GM18861 (cell line): ENCODE results near the gene SP140.
"Not testable (repeated sequence)": the region's sequence is repeated elsewhere in the genome, so short reads cannot be mapped to it uniquely, and the experiment has no call there.

Experiments used
- ATAC-seq: cut with Tn5 transposase; IDR thresholded peaks from one replicate; pipeline ENCODE4 v1.9.1; 2021; ENCODE audit not compliant: unreplicated experiment

SP140 gene

DNA sequence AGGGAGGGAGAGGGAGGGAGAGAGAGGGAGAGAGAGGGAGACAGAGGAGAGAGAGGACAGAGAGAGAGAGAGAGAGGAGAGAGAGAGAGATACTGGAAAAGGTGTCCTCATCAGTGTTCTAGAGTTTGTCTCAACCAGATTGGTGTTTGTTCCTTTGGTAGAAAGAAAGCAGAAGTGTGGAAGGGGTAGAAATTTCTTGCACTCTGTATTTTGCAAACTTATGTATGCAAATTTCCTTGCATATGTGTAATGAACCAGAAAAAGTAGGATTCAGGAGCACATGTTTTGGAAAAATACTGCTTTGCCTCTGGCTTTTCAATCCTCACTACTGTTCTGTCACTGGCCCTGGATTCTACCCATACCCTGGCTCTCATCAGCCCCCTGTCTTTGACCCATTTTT, 1.1 kb upstream of the SP140 start:
- no peak for ATAC-seq

GRCh38 chr2:230226051-230226551, 565 bp downstream of the SP140 start:
- peak; percentile 73 for ATAC-seq

DNA sequence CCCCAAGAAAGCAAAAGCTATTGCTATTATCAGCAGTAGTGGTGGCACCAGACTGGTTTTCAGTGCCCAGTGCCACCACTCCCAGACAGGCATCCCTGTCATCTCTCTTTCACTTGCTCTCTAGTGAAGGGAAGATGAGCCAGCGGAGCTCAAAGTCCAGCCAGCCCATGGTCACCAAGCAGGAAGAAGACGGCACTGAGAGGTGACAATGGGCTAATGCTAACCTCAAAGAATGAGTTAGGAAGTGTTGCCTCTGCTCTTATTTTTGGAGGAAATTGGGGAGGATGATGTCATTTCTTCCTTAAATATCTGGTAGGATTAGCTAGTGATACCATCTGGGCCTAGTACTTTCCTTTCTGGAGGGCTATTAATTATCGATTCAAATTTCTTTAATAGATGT, 1.7 kb downstream of the SP140 start:
- no peak for ATAC-seq

- no peak for ATAC-seq
Observed at GRCh38 chr2:230230087-230230486, 4.6 kb downstream of the SP140 start.

GRCh38 chr2:230230496-230231200, 5.1 kb downstream of the SP140 start:
- no peak for ATAC-seq

DNA sequence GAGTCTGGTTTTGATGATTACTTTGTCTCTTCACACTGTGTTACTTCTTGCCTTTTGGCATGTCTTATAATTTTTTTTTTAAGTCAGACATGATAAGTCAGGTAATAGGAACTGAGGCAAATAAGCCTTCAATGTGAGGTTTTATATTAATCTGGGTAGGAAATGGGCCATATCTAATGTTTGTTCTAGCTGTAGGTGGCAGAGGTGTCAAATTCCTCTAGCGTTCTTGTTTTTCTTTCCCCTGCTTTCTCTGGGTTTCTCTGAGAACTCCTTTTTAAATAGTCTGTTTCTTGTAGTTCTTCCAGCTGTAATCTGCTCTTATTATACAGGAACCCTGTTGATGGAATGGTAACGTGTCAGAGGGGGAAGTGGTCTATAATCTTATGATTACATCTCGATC, 5.7 kb downstream of the SP140 start:
- no peak for ATAC-seq

DNA sequence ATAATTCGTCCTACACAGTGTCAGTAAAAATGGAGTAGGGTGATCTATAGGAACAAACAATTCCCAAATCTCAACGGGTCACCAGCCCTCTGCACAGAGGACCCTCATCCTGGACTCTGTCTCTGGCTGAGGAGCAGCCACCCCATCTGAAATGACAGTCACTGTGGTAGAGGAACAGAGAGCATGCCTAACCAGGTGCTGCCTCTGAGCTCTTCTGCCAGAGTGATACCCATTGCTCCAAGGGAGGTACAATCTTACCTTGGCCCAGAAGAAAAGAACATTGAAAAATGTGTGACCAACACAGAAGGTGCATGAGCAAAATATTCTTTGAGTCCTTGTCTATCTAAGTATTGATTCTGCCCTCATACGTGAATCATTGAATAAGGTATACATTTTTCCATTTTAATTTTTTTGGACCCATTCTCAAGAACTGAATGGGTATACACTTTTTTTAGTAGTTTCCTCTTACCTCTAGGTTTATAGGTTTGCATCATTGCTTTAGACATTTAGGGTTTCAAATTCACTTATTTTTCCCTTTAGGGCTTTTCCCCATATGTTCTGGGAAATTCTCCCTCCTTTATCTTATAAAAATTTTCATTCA, 8.7 kb downstream of the SP140 start:
- no peak for ATAC-seq

- ATAC-seq = peak; percentile 72
Observed at GRCh38 chr2:230234845-230235244, 9.3 kb downstream of the SP140 start.

- no peak for ATAC-seq
Observed at GRCh38 chr2:230244211-230244610, 18.7 kb downstream of the SP140 start.

- ATAC-seq = no peak
Observed at GRCh38 chr2:230246206-230246605, 20.7 kb downstream of the SP140 start.

DNA sequence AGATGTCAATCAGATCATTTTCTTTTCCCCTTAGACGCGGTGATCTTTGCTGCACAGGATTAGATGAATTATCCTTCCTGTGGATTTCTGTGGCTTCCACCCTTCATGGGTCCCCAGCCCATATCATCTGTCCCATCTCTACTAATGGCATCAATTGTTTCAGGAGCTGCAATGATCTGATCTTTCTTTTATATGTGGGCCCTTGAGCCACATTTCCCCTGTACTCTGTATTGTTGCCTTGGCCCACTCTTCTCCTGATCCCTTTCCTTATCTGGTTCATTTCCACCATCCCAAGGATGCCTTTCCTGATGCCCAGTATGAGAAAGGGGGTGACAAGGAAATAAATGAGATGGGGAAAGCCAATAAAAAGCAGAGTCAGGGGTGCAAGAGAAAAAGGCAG, 24.7 kb downstream of the SP140 start:
- no peak for ATAC-seq

DNA sequence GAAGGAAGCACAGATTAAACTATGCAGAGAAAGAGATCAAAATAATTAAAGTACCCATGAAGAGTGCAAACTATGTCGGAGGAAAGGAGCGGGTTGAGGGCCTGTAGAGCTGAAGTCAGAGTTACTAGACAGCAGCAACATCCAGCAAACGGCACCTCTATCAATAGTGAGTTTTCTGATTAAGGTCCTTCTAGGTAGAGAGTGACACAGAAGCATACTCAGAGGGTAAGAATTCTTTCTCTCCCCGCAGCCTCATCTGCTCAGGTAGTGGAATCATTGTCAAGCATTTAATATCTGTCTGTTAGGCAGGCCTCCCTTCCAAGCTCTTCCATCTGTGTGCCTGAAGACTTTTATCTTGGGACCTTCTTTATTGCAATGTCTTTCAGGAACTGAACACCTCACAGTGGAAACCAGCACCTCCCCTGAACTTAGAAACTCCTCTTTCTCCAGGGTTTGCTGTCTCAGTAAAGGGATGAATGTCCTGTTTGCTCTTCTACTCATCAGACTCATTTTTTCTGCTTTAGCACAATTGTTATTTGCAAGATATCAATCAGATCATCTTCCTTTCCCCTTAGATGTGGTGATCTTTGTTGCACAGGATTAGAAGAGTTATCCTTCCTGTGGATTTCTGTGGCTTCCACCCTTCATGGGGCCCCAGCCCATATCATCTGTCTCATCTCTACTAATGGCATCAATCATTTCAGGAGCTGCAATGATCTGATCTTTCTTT, 28.8 kb downstream of the SP140 start:
- ATAC-seq = no peak

DNA sequence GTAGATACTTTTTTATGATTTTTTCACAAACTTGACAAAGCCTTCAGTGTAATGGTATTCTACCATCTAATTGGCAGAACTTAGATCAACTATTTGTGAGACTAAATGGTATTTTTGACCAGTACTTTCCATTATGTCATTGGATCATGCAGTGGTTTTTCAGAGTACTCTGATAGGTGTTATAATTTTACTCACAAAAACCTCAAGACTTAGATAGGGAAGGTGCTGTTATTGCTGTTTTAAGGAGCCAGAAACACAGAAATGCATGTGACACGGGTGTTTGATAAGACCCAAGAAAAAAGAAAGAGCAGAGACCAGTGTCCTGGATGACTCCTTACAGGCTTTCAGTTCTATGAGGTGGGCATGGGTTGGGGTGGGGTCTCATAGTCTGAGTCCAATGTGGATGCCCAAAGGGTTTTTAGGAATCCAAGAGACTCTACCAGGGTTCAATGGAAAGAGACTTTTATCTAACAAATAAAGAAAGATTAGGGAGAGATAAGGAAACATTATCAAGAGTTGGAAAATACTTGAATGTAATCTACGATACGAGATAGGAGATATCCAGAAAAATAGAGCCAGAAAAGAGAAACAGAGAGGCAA, 31.3 kb downstream of the SP140 start:
- ATAC-seq = no peak

DNA sequence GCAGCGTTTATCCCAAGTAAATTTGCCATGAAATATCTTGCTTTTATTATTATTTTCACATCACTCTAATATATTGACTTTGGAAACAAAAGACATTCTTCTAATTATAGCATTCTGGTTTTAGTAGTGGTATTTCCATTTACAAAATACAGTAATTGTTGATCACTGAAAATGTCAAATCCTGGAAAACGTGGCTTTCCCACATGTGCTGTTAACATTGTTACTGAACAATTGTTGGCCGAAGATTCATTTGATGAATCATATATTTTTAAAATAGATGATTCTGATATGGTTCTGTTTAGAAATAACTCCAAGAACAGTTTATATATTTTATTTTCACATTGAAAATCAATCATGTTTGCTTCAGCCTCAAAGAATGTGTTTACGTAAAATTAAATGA, 32.9 kb downstream of the SP140 start:
- ATAC-seq = no peak

DNA sequence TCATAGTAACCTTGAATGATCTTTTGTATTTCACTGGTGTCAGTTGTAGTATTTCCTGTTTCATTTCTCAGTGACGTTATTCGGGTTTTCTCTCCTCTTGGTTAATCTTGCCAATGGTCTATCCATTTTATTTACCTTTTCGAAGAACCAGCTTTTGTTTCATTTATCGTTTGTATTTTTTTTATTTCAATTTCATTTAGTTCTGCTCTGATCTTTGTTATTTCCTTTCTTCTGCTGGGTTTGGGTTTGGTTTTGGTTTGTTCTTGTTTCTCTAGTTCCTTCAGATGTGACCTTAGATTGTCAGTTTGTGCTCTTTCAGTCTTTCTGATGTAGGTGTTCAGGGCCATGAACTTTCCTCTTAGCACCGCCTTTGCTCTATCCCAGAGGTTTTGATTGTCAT, 36.7 kb downstream of the SP140 start:
- no peak for ATAC-seq

DNA sequence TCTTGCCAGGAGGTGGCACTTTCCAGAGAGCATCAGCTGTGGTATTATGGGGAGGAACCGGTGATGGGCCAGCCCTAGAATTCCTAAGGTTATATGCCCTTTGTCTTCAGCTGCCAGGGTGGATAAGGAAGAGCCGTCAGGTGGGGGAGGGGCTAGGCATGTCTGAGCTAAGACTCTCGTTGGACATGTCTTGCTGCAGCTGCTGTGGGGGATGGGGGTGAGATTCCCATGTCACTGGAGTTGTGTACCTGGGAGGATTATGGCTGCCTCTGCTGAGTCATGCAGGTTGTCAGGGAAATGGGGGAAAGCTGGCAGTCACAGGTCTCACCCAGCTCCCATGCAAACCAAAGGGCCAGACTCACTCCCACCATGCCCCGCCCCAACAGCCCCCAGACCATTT, 39.4 kb downstream of the SP140 start:
- ATAC-seq = not testable (repeated sequence)

DNA sequence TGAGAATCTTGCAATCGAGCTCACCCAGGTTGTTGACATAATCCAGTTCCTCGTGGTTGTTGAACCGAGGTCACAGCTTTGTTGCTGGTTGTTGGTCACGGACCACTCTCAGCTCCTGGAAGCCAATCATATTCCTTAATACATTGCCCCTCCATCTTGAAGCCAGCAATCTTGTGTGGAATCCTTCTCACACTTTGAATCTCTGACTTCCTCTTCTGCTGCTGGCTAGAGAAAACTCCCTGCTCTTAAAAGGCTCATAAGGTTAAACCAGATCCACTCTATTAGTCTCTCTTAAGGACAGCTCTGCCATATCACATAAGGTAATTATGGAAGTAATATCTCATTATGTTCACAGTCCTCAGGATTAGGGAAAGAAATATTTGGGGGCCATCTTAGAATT, 41.1 kb downstream of the SP140 start:
- ATAC-seq = no peak

GRCh38 chr2:230267059-230267458, 41.5 kb downstream of the SP140 start:
- peak; percentile 11 for ATAC-seq

- ATAC-seq = peak; percentile 71
Observed at GRCh38 chr2:230267556-230267955, 42.0 kb downstream of the SP140 start.

DNA sequence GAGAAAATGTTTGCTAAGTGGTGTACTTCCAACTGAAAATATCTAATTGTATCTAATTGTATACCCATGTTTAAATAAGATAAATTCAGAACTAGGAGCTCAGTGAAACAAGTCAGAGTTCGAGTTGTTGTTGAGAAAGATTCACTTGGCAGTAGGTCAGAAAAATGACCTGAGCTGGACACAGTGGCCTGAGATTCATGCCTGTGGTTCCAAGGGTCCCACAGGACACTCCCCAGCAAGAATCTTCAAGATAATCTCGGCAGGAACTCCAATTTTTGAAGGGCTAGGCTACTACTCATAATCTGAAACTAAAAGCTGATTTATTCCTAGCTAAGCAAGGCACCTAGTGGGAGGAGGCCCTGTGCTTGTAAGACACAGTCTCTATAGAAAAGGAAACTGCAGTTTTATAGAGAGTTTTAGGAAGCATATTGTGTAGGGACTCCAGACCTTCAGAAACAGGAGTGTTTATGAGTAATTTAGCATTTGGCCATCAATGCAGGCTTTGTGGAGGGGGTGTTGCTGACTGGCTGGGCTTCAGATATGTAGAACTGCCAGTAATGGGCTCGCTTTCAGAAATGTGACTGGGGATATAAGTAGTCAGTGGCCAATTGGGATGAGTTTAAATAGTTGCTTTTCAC, 43.2 kb downstream of the SP140 start:
- ATAC-seq = peak; percentile 42

DNA sequence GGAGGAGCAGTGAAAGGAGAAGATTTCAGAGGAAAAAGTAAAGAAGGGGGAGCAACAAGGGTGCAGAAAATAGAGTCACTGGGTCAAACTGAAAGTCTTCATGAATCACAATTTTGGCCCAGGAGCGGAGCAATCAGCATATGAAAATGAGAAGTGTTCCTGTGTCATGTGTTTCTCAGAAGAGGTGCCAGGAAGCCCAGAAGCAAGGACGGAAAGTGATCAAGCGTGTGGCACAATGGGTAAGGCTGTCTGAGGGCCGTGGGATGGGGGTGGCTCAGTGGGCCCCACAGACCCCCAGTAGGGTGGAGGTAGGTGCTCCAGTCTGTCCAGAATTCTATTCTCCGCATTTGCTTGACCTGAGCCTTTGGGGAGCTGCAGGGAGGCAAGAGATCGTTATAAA, 44.2 kb downstream of the SP140 start:
- no peak for ATAC-seq
